NCI-H2227 (cell line): Measurements from ENCODE around the gene TLE6.
"Not testable (repeated sequence)": the region's sequence is repeated elsewhere in the genome, so short reads cannot be mapped to it uniquely, and the experiment has no call there.

ENCODE experiments used
- DNase-seq: peaks from one replicate; lab custom pipeline; 2025; ENCODE audit not compliant: unreplicated experiment; lab: John Stamatoyannopoulos, UW

The TLE6 gene

DNA sequence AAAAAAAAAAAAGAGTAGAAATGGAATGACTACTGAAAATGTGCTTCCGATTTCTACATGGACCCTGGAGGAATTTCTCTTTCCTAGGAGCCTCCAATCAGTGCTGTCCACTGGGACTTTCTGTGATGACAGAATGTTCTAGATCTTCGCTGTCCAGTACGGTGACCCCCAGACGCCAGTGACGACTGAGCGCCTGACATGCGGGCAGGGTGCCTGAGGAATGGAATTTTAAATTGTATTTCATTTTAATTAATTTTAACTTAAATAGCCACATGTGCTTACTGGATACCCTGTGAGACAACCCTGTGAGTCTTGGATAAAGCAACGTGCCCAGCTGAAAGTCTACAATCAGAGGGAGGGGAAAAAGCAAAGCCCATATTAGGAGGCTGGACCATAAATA lies 4.1 kb upstream of the TLE6 start:
- DNase-seq: no peak

GRCh38 chr19:2974342-2975041 lies 2.9 kb upstream of the TLE6 start:
- DNase-seq: peak; percentile 13

- DNase-seq: no peak
Measured at GRCh38 chr19:2976609-2977000, 759 bp upstream of the TLE6 start.

DNA sequence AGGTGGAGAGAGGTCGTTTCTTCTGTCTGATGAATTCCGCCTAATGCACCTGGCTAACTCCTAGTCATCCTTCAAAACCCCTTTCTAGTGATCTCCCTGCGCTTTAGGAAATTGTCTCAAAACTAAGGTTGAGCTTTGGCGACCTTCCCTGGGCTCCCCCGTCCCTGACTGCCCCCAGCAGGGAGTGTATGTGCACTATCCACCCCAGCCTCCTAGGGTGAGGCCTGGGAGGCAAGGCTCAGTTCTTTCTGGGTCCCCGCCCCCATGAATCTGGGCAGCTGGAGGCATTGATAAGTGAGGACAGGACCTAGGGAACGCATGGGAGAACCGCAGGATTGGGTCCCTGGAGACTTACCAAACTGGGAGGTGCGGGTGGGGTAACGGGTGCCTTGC lies 378 bp downstream of the TLE6 start:
- no peak for DNase-seq

GRCh38 chr19:2978166-2978767 lies 903 bp downstream of the TLE6 start:
- DNase-seq: no peak

DNA sequence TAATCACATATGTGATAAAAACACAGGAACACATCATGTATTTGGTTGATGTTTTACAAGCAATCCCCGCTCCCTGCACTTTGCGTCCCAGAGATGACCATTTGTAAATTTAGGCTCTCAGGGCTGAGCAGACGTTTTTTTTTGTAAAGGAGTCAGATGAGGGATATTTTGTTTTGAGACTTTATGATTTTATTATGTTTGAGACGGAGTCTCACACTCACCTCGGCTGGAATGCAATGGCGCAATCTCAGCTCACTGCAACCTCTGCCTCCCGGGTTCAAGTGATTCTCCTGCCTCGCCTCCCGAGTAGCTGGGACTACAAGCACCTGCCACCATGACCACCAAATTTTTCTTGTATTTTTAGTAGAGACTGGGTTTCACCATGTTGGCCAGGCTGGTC lies 1.4 kb downstream of the TLE6 start:
- no peak for DNase-seq

GRCh38 chr19:2981898-2982297 lies 4.5 kb downstream of the TLE6 start:
- DNase-seq: no peak

DNA sequence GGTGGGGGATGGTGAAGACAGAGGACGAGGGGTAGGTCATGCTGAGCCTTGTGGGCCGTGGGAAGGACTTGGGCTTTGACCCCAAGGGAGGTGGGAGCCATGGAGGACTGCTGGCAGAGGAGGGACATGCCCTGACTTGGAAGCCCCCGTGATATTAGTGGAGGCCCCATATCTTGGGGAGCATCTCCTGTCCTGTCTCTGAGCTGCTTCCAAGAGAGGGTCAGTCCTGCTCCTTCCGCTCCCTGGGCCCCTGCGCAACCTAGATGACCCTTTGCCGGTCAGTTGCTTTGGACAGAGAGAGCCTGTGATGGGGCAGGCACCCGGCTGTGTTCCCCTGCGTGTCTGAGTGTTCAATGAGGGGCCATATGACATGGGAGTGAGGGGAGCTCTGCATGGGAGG lies 5.2 kb downstream of the TLE6 start:
- DNase-seq: no peak

DNA sequence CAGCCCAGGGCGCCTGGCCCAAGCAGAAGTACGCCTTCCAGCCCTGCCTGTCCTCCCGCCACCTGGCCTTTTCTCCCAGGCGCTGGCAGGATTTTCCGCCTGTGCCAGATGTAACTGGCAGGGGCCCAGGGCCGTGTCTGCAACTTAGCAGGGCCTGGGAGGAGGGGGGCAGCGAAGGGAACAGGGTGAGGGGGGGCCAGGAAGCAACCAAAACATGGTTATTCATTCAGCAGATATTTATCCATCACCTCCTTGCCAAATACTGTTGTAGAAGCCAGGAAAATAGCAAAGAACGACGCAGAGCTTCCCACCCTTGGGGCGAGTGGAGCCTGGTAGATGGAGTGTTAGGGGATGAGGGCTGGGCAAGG lies 5.6 kb downstream of the TLE6 start:
- peak; percentile 50 for DNase-seq

- peak; percentile 88 for DNase-seq
Measured at GRCh38 chr19:2983351-2984214, 6.2 kb downstream of the TLE6 start.

GRCh38 chr19:2984215-2984528 lies 6.8 kb downstream of the TLE6 start:
- no peak for DNase-seq

DNA sequence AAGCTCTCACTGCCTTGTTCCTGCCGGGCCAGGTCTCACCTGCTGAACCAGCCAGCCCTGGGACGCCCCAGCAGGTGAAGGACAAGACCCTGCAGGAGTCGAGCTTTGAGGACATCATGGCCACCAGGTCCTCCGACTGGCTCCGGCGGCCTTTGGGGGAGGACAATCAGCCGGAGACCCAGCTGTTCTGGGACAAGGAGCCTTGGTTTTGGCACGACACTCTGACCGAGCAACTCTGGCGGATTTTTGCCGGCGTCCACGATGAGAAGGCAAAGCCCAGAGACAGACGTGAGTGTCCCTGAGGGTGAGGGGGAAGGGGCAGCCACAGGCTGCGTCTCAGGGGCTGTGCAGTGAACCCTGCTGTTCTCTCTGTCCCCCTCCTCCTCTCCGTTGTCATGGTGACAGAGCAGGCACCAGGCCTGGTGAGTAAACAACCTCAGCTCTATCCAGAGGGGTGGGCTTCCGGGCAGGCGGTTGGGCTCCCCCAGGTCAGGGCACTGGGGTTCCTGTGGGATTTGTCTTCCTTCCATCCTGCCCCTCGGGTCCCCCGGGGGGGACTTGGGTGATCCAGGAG lies 9.7 kb downstream of the TLE6 start:
- DNase-seq: peak; percentile 75

DNA sequence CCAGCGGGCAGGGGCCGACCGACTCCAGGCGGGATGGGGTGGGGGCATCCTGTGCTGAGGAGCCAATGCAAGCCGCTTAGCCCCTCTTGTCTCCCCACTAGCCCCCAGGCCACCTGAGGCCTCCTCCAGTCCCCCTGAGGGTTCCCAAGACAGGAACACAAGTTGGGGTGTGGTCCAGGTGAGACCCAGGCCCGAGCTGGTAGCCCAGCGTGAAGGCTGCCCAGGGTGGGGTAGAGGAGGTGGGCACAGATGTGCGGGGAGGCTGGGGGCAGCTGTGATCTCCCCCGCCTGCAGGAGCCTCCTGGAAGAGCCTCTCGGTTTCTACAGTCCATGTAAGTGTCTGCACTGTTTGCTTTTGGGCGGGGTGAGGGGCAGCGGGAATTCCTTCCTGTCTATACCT lies 10.4 kb downstream of the TLE6 start:
- no peak for DNase-seq

- DNase-seq: no peak
Measured at GRCh38 chr19:2988568-2988967, 11.2 kb downstream of the TLE6 start.

DNA sequence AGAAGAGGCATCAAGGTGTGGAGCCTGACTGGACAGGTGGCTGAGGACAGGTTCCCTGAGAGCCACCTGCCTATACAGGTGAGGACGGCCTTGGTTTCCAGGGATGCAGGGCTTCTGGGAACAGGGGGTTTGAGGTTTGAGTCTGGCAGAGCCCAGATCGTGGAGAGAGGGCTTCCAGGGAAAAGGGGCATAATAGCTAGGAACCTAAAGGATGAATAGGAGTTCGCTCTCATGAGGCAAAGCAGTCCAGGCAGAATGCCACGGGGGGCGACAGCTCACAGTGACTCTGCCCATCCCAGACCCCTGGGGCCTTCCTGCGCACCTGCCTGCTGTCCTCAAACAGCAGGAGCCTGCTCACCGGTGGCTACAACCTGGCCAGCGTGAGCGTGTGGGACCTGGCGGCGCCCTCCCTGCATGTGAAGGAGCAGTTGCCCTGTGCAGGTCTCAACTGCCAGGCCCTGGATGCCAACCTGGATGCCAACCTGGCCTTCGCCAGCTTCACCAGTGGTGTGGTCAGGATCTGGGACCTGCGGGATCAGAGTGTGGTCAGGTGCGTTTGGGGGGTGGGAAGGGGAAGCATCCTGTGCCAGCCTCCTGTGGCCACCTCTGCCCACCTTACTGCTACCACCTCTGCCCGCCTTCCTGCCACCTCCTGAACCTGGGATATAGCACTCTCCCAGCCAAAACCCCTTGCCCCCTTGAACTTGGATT lies 12.0 kb downstream of the TLE6 start:
- no peak for DNase-seq

GRCh38 chr19:2992333-2992732 lies 15.0 kb downstream of the TLE6 start:
- DNase-seq: not testable (repeated sequence)

DNA sequence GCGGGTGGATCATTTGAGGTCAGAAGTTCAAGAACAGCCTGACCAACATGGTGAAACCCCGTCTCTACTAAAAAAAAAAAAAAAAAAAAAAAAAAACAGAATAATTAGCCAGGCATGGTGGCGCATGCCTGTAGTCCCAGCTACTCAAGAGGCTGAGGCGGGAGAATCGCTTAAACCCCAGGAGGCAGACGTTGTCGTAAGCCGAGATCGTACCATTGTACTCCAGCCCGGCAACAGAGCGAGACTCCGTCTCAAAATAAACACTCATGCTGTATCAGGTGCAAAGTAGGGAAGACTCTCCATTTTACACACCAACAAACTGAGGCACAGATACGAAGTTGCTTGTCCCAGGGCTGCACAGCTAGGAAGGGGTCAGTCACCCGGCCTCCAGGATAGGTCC lies 15.6 kb downstream of the TLE6 start:
- DNase-seq: peak; percentile 13

- DNase-seq: no peak
Measured at GRCh38 chr19:2993579-2993978, 16.2 kb downstream of the TLE6 start.

DNA sequence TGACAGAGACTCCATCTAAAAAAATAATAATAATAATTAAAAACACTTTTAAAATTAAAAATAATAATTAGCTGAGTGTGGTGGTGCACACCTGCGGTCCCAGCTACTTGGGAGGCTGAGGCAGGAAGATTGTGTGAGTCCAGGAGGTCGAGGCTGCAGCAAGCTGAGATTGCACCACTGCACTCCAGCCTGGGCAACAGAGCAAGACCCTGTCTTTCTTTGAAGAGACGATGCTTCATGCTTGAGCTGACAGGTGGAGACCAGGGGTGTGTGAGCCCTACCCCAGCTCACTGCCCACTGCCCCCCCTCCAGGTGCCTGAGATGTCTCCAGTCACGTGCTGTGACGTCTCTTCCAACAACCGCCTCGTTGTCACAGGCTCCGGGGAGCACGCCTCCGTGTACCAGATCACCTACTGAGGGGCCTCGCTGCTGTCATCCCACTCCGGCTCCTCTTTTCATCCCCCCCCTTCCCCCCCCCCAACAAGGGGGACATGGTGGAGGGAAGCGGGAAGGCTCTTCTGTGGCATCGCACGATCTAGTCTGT lies 17.3 kb downstream of the TLE6 start:
- no peak for DNase-seq

DNA sequence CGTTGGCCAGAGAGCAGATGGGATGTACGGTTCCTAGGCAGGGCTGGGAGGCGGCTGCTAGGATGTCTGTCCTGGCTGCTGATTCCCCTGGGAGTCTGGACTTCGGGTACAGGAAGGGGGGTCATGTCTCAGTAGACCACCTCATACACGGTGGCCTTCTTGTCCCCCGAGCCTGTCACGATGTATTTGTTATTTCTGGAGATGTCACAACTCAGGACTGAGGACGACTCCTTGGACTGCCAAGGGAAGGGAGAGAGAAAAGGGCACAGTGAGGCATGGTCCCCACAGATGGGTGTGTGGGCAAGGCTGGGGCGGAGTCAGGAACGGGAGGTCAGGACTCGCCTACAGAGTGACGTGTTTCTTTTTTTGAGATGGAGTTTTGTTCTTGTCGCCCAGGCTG lies 20.4 kb downstream of the TLE6 start:
- no peak for DNase-seq

DNA sequence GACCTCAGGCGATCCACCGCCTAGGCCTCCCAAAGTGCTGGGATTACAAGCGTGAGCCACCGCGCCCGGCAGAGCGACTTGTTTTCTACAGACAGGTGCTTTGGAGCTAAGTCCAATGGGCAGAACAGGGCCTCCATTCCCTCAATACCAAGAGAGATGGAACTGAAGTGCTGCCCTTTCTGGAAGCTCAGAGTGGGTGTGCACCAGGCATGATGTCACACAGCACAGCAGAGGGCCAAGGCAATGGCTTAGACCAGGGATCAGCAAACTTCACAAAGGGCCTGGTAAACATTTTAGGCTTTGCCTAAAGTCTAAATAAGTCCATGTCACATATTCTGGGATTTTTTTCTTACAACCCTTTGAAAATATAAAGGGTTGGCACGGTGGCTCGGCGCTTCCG lies 21.3 kb downstream of the TLE6 start:
- DNase-seq: no peak
